Nephron (organoid): ENCODE results near the gene DDX19B.
A peak's percentile ranks its signal among the peaks of the same experiment; 100 is the strongest.
"Not testable (repeated sequence)": the region's sequence is repeated elsewhere in the genome, so short reads cannot be mapped to it uniquely, and the experiment has no call there.

Source experiments
- H3K27ac Mint-ChIP-seq, 3 experiments: 2 replicates each; pipeline ENCODE4 v1.8.0; 2020; ENCODE audit warnings: mixed read lengths in 3 of 3, mild to moderate bottlenecking in 2 of 3, moderate library complexity in 1 of 3
- H3K27me3 Mint-ChIP-seq: 2 replicates; pipeline ENCODE4 v1.8.0; 2021; ENCODE audit warnings: low read depth, mild to moderate bottlenecking, moderate library complexity, mixed read lengths
- H3K36me3 Mint-ChIP-seq: 2 replicates; pipeline ENCODE4 v1.8.0; 2020; ENCODE audit warnings: low read depth, mixed read lengths
- H3K4me1 Mint-ChIP-seq: 2 replicates; pipeline ENCODE4 v1.8.0; 2020; ENCODE audit warnings: mixed read lengths
- H3K4me3 Mint-ChIP-seq, 3 experiments: 2 replicates each; pipeline ENCODE4 v1.8.0; 2020; ENCODE audit warnings: mild to moderate bottlenecking in 3 of 3, mixed read lengths in 3 of 3, moderate library complexity in 2 of 3
- H3K9me3 Mint-ChIP-seq: 2 replicates; pipeline ENCODE4 v1.8.0; 2020; ENCODE audit warnings: mixed read lengths
- CTCF ChIP-seq, 3 experiments: fragments of 200-600 bp; sonication (generic); IDR thresholded peaks; one replicate each; pipeline ENCODE4 v1.5.0; 2021; ENCODE audit warnings: antibody characterized with exemption in 3 of 3; ENCODE audit not compliant: unreplicated experiment in 3 of 3

Gene DDX19B

GRCh38 chr16:70271696-70272095 lies 27.3 kb upstream of the DDX19B start:
- H3K9me3 Mint-ChIP-seq: no peaks in the 10 kb centered on the region
- peaks cover 73% of the 10 kb centered on the region for H3K36me3 Mint-ChIP-seq
- no peak for TF ChIP-seq CTCF (IDR thresholded peaks at IDR 0.05; ENCODE audit: unreplicated experiment in 3 of 3)
- no peak overlapping the region for H3K4me3 Mint-ChIP-seq
- H3K27ac Mint-ChIP-seq: no peak overlapping the region
- H3K27me3 Mint-ChIP-seq: no peaks in the 10 kb centered on the region
- H3K4me1 Mint-ChIP-seq: no peaks in the 10 kb centered on the region

GRCh38 chr16:70276392-70276791 lies 22.6 kb upstream of the DDX19B start:
- Mint-ChIP-seq H3K36me3 (peaks cover 71% of the 10 kb centered on the region), H3K4me1 (no peaks in the 10 kb centered on the region), H3K4me3 (no peak overlapping the region), H3K27me3 (no peaks in the 10 kb centered on the region), H3K27ac (no peak overlapping the region), H3K9me3 (no peaks in the 10 kb centered on the region)
- TF ChIP-seq CTCF (IDR thresholded peaks at IDR 0.05; ENCODE audit: unreplicated experiment in 3 of 3): no peak

GRCh38 chr16:70287304-70287971 lies 11.5 kb upstream of the DDX19B start:
- H3K4me3 Mint-ChIP-seq: peak overlapping the region; percentile 82 to 98 (median 96)
- H3K4me1 Mint-ChIP-seq: peaks cover 16% of the 10 kb centered on the region
- H3K27ac Mint-ChIP-seq, H3K27me3 Mint-ChIP-seq, H3K9me3 Mint-ChIP-seq: not testable (repeated sequence)
- peaks cover 16% of the 10 kb centered on the region for H3K36me3 Mint-ChIP-seq

GRCh38 chr16:70289229-70290094 lies 9.5 kb upstream of the DDX19B start, which contains the start of gene AARS1:
Gene AARS1 (minus strand): TSS chr16:70289506. CDS start chr16:70282763, 6,743 bp downstream.
- no peak for TF ChIP-seq CTCF (IDR thresholded peaks at IDR 0.05; ENCODE audit: unreplicated experiment in 3 of 3)
- peaks cover 16% of the 10 kb centered on the region for H3K4me1 Mint-ChIP-seq
- peak within 1 kb of the TSS; percentile 96 to 98 (median 96) for H3K4me3 Mint-ChIP-seq
- no peaks in the 10 kb centered on the region for H3K9me3 Mint-ChIP-seq
- peak within 1 kb of the TSS; percentile 95 to 98 (median 96) for H3K27ac Mint-ChIP-seq
- H3K27me3 Mint-ChIP-seq: no peaks in the 10 kb centered on the region
- peaks cover 7% of the 10 kb centered on the region for H3K36me3 Mint-ChIP-seq

GRCh38 chr16:70290949-70291519 lies 8.0 kb upstream of the DDX19B start:
- no peaks in the 10 kb centered on the region for H3K27me3 Mint-ChIP-seq
- H3K9me3 Mint-ChIP-seq: no peaks in the 10 kb centered on the region
- TF ChIP-seq CTCF (IDR thresholded peaks at IDR 0.05; ENCODE audit: unreplicated experiment in 3 of 3): no peak
- H3K36me3 Mint-ChIP-seq: peaks cover 4% of the 10 kb centered on the region
- no peak overlapping the region for H3K27ac Mint-ChIP-seq
- H3K4me3 Mint-ChIP-seq: no peak overlapping the region
- H3K4me1 Mint-ChIP-seq: peaks cover 16% of the 10 kb centered on the region

- peaks cover 16% of the 10 kb centered on the region for H3K4me1 Mint-ChIP-seq
- not testable (repeated sequence) for H3K36me3 Mint-ChIP-seq, H3K27ac Mint-ChIP-seq, H3K27me3 Mint-ChIP-seq, H3K9me3 Mint-ChIP-seq, H3K4me3 Mint-ChIP-seq
These were observed 6.8 kb upstream of the DDX19B start for GRCh38 chr16:70292148-70292547.
